NCI-H2171 (cell line): ENCODE data around the gene ZNF230.

ENCODE experiments used
- DNase-seq: peaks from one replicate; lab custom pipeline; 2025; lab: John Stamatoyannopoulos, UW

Gene ZNF230

GRCh38 chr19:44042147-44042546 is 39.4 kb downstream of the ZNF230 start:
- no peak for DNase-seq

GRCh38 chr19:44050740-44051649 is 48.2 kb downstream of the ZNF230 start:
- peak; percentile 72 for DNase-seq

GRCh38 chr19:44051650-44052402 is 49.1 kb downstream of the ZNF230 start, which contains the start of gene ZNF223:
ZNF223 (plus strand) TSS chr19:44052036; CDS start chr19:44055177, 3,141 bp downstream.
- DNase-seq = peak; percentile 95

- DNase-seq = no peak
These were observed 53.1 kb downstream of the ZNF230 start for GRCh38 chr19:44055870-44056269.

GRCh38 chr19:44059229-44059628 is 56.5 kb downstream of the ZNF230 start:
- DNase-seq = no peak

GRCh38 chr19:44061038-44061437 is 58.3 kb downstream of the ZNF230 start:
- no peak for DNase-seq
